HL-60/S4 treated with phorbol 12-myristate 13-acetate at 8.2 ng/mL for 4 days and 3 days (cell line): Measurements from ENCODE around the gene CKS1B.
"Not testable (repeated sequence)": the region's sequence is repeated elsewhere in the genome, so short reads cannot be mapped to it uniquely, and the experiment has no call there.

Experiments
- in situ Hi-C: fragments of 300-500 bp; cut with MboI; formaldehyde crosslinking; loops from 2 replicates; pipeline ENCODE4 v1.15.0; 2022; ENCODE audit warnings: low sequenced_read_pairs

Gene CKS1B

DNA sequence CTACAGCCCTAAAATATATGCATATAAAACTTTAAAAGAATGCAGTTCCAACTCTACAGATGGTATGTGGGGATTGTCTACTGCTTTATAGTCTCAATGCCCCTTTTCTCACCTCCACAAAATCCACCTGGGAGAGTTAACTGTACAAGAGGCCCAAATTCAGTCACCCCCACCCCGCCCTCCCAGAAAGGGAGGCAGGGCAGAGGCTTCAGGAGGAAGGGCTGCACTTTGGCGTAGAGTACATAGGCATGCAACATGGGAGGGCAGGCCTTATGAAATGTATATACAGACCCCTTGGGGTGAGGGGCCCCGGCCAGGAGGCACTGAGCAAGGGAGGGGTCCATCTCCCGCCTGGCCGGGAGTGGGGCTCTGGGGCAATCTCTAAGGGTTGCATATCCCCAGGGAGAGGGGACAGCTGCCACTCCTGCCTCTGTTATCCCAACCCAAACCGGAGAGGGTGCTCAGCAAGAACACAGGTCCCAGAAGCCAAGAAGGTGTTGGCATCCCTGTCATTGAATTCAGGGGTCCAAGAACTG is 11.6 kb upstream of the CKS1B start:
- in situ Hi-C loops = no loop called here

GRCh38 chr1:154963643-154964042 is 10.8 kb upstream of the CKS1B start:
- in situ Hi-C loops = no loop called here

GRCh38 chr1:154964359-154964758 is 10.1 kb upstream of the CKS1B start:
- in situ Hi-C loops = no loop called here

GRCh38 chr1:154966111-154966510 is 8.4 kb upstream of the CKS1B start:
- in situ Hi-C loops = no loop called here

DNA sequence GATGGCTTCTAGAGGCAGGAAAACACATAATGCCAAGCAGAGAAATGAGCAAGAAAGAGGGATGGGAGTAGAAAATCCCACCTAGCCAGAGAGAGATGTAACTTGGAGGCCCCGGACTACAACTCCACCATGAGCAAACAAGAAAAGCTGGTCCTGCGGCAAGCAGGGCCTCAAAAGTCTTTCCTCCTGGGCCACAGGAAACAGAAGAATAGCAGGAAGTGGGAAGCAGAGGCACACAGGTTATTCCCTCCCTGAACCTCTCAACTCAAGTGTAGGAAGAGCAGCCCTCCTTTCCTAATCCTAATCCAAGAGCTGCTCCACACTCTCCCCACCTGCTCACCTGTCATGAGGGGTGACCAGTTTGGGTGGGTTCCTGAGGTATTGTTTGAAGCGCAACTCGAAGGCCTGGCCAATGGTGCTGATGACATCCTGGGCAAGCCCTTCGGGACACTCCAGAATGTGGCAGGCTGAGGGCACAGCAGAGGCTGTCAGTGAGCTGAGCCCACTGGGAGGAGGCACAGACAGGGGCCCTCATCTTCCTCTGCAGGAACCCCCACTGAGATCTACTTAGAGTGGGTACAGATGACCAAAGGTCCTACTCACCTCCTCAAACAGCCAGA is 7.0 kb upstream of the CKS1B start:
- in situ Hi-C loops = no loop called here

DNA sequence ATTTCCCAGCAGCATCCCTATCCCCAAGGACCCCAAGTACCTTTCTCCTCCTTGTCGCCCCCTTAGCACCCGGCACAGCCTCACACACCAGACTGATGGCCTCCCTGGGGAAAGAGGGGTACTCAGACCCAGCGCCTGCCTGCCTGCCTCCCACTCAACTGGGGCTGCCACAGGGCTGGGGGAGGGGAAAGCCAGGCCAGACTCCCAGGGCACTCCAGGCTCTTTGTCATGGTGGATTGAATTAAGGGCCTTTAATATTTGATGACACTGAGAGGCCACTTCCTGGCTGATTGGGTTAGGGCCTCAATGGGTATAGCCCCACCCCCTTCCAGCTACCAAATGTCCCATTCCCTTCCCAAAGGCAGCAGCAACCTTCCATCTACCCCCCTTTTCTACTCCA is 5.8 kb upstream of the CKS1B start:
- in situ Hi-C loops = no loop called here

DNA sequence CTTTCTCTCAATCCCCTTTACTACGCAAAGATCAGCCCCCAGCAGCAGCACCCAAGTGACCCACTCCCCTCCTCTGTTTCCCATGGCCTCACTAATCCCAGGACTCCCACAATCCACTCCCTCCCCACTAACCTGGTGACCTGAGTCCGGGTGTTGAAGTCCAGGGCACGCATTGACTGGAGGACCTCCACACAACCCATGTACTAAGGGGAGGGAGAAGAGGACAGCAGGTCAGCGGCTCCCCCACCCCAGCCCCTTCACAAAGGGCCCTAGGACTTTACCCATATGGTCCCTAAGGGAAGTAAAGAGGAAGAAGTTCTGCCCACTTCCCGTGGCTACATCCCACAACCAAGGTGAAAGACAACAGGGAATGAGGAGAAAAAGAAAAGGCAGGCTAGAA is 5.2 kb upstream of the CKS1B start:
- in situ Hi-C loops = no loop called here

GRCh38 chr1:154969860-154970452 is 4.5 kb upstream of the CKS1B start:
- in situ Hi-C loops = no loop called here

GRCh38 chr1:154970631-154971340 is 3.7 kb upstream of the CKS1B start, which contains the start of gene SHC1:
TSS of gene SHC1 (minus strand) at chr1:154970747. CDS start at chr1:154970526, 221 bp downstream.
- in situ Hi-C loops = no loop called here

- in situ Hi-C loops = no loop called here
Measured at GRCh38 chr1:154971341-154971998, 3.0 kb upstream of the CKS1B start.

GRCh38 chr1:154972213-154972516 is 2.3 kb upstream of the CKS1B start:
- in situ Hi-C loops = no loop called here

- in situ Hi-C loops = no loop called here
Measured at GRCh38 chr1:154972517-154973343, 1.8 kb upstream of the CKS1B start.

DNA sequence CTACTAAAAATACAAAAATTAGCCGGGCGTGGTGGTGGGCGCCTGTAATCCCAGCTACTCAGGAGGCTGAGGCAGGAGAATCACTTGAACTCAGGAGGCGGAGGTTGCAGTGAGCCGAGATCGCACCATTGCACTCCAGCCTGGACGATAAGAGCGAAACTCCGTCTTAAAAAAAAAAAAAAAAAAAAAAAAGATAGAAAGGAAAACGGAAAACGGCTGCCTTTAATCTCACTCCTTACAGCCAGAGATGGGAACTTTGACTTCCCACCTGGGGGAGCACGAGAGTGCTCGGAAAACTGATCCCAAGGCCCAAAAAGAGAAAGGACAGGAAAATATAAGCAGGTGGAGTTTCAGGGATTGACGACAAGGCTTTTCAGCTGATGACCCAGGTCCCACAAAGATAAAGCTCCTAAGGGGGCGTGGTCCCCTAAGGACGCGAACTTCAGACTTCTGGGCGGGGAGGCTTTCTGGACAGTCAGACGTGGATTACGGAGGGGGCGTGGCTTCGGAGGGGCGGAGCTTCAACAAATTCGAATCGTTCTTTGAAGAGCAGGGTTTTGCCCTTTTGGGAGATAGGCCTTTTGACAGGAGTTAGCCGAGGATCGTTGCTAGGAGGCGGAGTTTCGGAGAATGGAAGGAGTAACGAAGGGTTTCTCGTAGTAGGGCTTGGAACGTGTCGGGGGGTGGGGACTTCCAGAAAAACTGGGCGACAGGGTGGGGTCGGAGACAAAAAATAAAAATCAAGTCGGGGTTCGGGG is 958 bp upstream of the CKS1B start:
- in situ Hi-C loops = no loop called here

DNA sequence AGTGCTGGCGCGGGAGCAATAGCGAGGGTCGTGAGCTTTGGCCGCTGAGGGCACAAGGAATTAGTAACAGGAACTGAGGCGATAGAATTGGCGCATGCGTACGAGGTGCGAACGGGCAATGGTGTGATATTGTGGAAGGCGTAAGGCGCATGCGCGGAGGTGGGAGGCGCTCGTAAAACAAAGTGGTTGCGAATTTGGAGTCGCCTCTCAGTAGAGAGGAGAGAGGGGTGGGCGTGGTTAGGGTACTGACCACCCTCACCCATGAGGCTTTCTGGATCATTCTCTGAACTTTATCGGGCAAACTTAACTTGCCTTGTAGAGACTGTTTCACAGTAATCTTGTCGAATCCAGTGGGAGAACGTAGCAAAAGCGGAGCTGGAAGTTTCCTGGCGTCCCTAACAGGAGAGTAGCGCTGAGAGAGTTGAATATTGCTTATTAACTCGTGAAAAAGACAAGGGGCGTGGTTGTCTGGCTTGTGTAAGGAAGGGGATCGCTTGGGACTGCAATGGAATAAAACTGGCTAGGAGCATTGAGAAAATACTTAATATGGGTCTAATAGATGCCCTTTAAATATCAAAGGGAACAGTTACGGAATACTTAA is 427 bp downstream of the CKS1B start:
- in situ Hi-C loops = no loop called here

DNA sequence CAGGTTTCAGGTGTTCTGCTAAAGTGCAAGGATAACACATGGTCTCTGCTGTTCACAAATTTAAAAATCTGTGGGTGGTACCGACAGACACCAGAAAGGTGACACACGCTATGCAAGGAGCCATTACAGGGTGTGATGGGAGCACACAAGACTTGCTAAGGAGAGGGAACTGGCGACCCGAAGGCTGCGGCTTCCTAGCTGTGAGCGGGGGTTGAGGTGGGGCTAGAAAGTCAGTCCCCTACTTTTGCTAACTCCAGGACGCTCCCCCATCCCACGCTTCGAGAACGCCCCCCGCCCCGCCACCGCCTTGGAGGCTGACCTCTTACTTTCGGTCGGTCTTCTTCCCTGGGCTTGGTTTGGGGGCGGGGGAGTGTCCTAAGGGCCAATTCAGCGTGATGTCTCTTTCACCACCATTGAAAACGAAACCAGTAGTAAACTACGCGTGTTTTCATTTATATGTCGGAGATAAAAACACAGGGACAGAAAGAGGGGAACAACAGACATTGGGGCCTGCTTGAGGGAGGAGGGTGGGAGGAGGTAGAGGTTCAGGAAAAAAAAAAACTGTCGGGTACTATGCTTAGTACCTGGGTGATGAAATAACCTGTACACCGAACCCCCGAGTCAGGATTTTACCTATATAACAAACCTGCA is 1.1 kb downstream of the CKS1B start:
- in situ Hi-C loops = no loop called here

GRCh38 chr1:154977762-154978161 is 3.3 kb downstream of the CKS1B start:
- in situ Hi-C loops = not testable (repeated sequence)

DNA sequence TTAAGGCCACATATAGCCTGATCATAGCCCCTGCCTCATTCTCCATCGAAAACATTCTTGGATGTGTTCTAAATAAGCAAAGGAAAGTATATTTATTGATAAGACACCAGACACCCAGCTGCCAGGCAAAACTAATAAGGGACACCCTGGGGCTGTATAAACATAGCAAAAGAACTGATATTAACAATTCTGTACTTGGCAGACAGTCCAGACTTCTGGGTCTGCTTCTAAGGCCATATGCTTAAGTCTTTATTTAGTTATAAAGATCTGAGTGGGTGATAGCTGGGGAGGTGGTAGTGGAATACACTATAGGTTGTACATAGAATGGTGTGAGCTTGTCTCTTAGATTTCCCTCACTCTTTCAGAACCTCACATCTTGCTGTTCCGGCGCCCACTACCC is 3.9 kb downstream of the CKS1B start:
- in situ Hi-C loops = no loop called here

GRCh38 chr1:154982341-154982740 is 7.9 kb downstream of the CKS1B start:
- in situ Hi-C loops = no loop called here
